Peyer's patch (tissue), 4 donors: ENCODE results near the gene ORAI2.

Source experiments
- CTCF ChIP-seq, 6 experiments: fragments of 450-650 bp in 4 of 6; fragments of 200-600 bp in 2 of 6; sonication (generic) in 1 of 6; IDR thresholded peaks; one replicate each; pipeline ENCODE4 v1.5.1; 2017 to 2019; ENCODE audit warnings: antibody characterized with exemption in 6 of 6, mild to moderate bottlenecking in 3 of 6, moderate library complexity in 1 of 6
- POLR2A ChIP-seq, 2 donors: fragments of 450-650 bp; IDR thresholded peaks; one replicate each; pipeline ENCODE4 v1.5.1; 2017; ENCODE audit warnings: antibody characterized with exemption in 2 of 2, mild to moderate bottlenecking in 2 of 2, moderate library complexity in 2 of 2

- TF ChIP-seq CTCF (IDR thresholded peaks at IDR 0.05) (no peak), POLR2A (IDR thresholded peaks at IDR 0.05) (no peak)
These were observed 13.2 kb downstream of the ORAI2 start for GRCh38 chr7:102446387-102447156.
